NCI-H1930 (cell line): ENCODE data around the gene SEC23A.
"Not testable (repeated sequence)": the region's sequence is repeated elsewhere in the genome, so short reads cannot be mapped to it uniquely, and the experiment has no call there.

Source experiments
- DNase-seq, 2 experiments: peaks; one replicate each; lab custom pipeline; 2025; lab: John Stamatoyannopoulos, UW

The SEC23A gene

DNA sequence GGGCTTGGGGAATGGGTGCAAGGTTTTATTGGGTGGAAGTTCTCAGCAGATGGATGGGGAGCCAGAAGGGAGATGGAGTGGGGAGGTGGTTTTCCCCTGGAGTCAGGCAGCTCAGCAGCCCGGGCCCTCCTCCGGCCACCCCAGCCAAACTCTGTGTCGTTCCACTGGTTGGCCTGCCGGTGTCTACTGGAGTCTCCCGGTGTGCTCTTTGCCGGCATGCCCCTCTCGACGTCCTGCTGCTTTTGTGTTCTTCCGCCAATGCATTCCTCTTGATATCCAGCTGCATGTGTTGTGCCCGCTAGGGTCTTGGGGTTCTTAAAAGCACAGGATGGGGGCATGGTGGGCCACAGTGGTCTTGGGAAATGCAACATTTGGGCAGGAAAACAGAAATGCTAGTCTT is 72.8 kb downstream of the SEC23A start:
- DNase-seq = no peak

DNA sequence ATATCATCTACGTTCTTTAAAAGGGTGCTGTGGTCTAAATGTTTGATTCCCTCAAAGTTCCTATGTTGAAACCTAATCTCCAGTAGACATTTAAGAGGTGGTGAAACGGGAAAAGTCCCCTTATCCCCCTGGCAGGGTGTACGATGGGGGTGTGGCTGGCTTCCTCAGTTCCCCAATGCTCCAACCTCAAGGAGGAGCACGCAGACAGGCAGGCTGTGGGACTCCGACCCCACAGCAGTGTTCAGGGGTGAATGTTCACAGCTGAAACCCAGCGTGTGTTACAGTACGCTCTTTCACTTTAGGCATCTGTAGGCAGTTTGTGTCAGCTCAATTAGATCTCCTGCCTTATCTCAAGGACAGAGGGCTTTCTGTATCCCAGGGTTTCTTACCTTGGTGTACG is 73.2 kb downstream of the SEC23A start:
- DNase-seq = no peak

DNA sequence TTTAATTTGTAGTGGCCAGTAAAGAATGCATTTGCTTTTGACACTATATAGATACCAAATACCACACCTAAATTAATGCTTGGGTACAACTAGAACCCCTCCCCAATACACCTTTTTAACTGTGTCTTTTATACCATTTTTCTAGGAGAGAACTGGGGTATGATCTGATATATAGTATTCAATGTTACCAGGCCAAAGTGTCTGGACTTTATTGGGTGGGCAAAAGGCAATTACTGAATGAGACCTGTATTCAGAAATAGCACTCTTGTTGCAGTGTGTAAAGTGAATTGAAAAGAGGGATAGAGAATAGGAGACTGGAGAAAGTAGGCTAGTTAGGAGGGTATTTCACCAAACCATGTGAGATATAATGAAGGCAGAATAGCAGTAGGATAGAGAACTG is 74.4 kb downstream of the SEC23A start:
- no peak for DNase-seq

DNA sequence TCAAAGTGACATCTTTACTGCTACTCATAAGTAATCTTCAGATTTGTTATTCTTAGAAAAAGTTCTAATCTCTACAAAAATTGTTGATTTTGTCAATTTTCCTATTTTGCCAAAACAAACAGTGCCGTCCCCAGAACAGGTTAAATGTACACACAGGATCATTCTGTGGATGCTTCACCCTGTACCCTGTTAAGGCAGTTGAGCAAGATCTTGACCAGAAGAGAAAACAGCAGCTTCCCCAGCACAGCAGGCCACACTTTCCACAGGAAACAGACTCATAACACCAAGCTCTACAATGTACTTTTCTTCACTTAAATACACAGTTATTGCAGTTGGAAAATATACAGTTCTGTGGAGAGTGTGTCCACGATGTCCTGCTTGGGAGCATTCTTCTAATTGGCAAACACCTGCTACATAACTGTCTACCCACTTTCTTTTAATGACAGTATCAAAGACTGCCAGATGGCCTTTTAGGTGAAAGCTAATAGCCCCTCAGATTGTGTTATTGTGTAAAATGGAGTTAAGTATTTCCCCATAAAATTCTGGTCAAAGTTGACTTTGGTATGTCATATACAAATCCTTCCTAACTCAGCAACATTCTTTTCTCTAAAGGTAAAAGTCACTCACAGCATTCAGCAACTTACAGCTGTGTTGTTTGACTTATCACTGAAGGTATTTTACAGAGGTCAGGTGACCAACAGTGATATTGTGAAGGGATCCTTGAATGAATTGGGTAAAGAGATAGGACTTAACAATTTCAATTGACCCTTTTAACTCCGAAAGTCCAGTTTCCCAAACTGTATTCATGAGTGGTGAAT is 77.0 kb downstream of the SEC23A start:
- DNase-seq = no peak

DNA sequence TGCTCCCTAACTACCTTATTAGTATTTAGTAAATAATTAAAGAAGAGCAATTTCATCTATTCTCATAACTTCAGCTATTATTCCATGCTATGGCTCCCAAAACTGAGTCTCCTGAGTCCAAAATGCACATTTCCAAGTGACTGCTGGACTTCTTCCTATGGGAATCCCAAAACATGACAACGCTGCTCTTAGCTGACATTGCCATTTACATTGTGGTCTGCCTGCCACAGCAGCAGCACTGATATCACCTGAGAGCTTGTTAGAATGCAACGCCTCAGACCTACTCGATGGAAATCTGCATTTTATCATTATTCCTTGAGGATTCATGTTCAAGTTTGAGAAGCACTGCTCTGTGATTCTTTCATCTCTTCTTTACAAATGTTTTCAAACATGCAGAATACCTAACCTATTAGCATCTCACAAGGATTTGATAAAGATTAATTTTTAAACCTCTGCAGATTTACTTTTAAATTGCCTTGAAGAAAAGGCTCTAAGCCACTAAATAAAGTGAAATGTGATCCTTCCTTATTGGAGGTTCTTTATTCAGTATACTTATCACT is 77.7 kb downstream of the SEC23A start:
- no peak for DNase-seq

DNA sequence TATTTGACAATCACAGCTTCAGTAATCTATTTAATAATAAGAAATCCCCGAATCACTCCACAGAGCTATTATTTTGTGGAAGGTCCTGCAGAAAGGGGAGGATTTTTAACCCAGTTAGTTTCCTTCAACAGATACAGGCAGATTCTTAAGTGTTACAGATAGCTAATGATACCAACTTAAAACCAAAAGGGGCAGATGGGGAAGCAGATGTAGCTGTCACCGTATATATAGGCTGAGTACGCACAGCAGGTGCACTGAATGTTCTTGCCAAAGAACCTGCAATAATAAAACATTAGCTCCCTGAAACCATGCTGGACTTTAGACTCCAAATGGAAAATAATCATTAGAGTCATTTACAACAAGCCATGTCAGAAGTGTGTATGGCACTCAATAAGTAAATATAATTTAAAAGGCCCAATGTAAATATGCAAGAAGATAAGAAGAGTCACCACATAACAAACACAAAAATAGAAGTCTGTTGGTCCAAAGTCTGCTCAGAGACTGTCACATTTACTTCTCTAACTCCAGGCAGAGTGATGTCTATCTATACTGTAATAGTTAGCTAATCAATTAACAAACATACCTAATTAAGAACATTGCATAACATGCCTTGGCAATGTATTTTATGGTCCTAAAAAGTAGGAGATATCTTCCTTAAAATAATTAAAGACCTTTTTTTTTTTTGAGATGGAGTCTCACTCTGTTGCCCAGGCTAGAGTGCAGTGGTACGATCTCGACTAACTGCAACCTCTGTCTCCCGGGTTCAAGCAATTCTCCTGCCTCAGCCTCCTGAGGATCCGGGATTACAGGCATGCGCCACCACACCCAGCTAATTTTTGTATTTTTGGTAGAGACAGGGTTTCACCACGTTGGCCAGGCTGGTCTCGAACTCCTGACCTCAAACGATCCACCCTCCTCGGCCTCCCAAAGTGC is 78.8 kb downstream of the SEC23A start:
- no peak for DNase-seq

DNA sequence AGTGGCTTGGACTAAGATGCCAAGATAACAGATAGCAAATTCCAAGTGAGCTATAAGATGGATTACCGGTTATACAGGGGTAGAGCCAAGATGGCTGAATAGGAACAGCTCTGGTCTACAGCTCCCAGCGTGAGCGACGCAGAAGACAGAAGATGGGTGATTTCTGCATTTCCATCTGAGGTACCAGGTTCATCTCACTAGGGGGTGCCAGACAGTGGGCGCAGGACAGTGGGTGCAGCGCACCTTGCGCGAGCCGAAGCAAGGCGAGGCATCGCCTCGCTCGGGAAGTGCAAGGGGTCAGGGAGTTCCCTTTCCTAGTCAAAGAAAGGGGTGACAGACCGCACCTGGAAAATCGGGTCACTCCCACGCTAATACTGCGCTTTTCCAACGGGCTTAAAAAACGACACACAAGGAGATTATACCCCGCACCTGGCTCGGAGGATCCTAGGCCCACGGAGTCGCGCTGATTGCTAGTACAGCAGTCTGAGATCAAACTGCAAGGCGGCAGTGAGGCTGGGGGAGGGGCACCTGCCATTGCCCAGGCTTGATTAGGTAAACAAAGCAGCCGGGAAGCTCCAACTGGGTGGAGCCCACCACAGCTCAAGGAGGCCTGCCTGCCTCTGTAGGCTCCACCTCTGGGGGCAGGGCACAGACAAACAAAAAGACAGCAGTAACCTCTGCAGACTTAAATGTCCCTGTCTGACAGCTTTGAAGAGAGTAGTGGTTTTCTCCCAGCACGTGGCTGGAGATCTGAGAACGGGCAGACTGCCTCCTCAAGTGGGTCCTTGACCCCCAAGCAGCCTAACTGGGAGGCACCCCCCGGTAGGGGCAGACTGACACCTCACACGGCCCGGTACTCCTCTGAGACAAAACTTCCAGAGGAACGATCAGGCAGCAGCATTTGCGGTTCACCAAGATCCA is 85.7 kb downstream of the SEC23A start:
- not testable (repeated sequence) for DNase-seq

DNA sequence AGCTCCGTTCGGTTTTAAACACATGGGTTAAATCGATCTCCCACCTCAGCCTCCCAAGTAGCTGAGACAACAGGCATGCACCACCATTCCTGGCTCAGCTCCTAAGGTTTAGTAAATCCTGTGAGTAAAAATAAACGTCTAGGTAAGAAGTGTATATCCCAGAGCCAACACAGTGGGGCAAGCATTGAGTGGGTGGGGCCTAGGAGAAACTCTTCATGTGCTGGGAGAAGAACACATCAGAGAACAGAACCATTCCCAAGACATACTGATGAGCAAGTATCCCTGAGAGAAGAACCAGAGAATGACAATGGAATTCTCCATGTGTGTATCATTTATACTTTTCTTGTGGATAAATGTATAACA is 86.3 kb downstream of the SEC23A start:
- no peak for DNase-seq

DNA sequence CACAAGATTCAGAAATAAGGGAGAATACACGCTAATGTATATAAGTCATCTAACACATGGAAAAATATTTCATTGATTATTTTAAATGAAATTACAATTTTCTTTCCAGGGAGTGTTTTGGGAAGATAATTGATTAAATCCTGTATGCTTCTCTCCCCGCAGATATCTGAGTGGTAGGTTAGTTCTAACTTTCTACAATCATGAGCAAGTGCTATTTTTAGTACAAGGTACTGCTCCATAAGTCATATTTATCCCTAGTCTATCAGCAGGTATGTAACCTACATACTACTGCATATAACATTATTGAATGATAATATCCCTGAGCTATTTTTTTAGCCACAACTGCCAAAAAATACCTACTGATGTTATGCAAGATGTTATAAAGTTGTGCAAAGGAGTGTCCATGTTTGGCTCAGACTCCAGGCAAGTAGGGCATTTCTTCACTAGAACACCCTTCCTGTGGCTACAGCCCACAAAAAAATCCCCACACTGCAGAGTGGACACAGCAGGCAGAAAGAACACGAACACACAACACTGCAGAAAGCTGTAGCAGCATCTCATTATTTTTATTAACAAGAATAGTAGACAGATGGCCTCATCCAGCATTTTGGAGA is 87.0 kb downstream of the SEC23A start:
- no peak for DNase-seq

DNA sequence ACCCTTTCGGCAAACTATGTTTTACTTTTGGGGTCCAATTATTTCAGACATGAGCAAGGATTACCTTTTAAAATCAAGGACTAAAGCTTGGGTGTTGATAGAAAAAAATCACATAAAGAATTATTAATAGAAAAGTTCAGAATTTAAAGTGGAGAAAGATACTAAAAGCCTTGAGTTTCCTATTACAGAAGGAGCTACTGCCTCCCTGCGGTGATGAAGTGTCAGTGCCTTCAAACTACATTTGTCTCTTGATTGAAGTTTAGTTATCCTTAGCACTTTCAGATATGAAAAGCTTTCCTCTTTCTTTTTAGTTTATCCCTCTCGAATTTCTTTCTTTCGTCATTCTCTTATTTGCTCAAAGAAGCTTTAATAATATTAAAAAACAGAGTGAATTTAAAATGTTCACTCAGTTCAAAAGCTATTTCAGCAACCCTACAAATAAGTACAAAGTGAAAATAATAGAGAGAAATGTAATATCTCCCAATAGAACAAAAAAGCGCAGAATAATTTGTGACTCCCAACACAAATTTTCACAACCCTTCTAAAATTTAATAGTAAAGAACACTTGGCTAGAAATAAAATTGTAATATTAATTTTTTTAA is 87.6 kb downstream of the SEC23A start:
- DNase-seq = peak; percentile 12 to 25

DNA sequence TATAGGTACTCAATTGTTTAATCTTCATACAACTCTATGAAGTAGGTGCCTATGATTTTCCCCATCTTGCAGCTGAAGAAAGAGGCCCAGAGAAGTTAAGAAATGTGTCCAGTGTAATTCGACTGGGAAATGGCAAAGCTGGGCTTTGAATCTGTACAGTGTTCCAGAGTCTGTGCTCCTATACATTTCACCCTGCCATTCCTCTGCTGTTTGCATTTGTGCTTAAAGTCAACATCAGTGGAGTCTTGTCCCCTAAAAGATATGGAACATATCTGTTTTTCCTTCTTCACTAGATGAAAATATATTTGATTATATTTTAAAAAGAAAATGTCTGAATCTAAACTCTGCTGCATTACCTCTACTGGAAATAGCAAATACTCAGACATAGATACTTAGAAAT is 88.6 kb downstream of the SEC23A start:
- no peak for DNase-seq

DNA sequence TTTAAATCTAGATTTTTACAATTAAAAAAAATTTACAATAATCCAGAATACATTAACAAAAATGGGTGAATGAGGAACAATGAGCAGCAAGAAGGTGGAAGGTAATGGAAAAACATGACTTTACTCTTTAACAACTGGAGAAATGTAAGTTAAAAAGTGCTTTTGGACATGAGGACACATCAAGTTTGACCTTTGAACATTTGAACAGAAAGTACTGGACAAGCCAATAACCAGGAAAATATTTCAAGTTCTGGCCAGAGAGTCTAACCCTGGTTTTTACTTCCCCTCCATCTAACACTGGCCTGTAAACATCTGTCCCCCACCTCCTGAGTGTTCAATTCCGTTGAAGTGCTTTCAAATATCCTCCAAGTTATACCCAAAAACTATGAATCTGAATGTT is 94.1 kb downstream of the SEC23A start:
- not testable (repeated sequence) for DNase-seq

DNA sequence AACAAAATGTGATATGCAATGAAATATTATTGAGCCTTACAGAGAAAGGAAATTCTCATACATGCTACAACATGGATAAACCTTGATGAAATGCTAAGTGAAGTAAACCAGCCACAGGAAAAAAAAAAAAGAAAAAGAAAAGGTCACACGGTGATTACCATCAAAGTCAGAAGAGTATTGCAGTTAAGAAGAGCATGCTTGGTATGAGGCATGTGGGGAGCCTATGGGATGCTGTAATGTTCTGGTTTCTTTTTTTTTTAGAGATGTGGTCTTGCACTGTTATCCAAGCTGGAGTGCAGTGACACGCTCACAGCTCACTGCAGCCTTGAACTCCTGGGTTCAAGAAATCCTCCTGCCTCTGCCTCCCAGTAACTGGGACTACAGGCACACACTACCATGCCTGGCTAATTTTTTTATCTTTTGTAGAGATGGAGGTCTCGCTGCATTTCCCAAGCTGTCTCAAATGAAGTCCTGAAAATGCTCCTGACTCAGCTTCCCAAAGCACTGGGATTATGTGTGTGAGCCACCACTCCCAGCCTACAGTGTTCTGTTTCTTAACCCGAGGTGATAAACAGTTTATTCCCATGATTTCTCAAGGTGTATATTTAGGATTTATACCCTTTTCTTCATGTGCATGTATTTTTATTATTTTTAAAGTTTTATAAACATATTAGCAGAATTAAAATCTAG is 96.2 kb downstream of the SEC23A start:
- no peak for DNase-seq

DNA sequence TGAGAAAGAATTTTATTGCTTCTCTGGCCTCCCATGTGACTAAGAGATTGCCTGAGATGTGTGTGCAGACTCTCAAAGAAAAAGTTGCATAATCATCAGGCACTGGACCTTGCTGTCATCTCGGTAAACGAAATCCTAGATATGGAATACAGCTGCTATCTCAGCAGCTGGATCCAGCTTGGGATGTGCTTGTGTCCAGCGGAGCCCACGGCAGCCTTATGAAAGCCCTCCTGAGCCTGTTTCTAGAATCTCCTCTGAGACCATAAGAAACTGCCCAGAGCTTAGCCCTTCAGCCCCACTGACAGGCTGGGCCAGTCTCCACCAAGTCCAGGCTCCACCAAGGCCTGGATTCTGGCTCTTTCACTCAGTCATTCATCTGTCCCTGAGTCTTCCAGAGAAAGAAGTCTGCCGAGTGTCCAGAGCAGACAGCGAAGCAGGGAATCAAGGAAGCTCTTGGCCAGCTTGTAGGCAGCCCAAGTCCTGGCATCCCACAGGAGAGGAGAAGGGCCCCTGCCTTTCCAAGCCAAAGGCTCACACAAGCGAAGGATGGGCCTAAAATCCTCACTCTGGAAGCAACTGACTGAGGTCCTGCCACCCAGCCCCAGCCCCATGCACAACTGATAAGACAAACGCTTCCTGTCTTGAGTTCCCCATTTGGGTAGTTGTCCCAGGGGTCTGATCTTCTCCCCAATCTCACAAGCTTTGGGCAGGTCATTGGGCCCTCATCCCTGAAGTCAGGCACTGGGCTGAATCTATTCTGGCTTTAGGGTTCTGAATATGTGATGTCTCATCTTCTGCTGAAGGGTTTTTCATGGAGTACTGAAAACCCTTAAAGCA is 97.8 kb downstream of the SEC23A start:
- no peak for DNase-seq

DNA sequence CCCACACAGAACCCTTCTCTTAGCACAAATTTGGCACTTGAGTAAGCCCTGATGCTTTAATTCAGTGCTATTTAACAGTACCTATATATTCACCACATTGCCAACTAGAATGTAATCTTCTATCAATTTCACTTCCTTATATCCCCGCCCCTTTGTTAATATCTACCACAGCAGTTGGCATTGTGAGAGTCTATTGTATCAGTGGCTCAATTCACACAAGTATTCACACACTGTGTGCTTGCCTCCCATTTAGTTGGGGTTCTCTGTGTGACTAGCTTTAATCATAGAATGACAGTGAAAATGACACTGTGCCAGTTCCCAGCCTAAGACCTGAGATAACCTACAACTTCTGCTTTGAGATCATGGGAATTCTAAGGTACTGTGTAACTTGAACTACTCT is 103.1 kb downstream of the SEC23A start:
- no peak for DNase-seq

DNA sequence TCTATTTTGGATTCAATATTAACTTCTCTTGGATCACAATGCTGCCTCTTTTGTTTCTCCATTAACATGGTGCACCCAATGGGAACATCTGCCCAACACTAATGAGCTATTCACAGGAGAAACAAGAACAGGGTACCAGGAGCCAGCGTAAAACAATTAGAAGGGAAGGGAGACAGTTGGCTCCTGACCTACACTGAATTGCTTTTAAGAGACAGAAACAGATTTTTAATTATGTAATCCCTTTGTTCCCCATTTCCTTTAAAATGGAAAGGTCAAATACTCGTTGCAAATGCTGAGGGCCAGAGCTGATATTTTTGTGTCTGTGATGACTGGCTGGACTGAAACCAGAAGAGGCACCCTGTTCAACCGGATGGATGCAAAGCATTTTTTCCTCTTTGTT is 108.3 kb downstream of the SEC23A start:
- DNase-seq = no peak

DNA sequence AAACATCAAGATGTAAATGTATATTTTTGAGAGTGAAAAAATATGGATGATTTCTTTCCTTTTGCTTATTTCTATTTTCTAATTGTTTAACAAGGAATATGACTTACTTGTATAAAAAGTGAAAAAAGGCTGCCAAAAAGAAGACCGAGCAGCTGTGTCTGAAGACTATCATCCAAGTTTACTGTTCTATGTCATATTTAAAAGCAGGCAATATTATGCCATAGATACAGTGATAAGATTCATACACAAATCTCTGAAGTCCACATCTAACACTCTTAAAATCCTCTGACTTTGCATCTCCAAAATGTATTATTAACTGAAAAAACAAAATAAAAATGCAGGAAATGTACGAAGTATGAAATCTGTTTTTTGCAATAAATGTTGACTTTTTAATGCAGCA is 109.1 kb downstream of the SEC23A start:
- DNase-seq = no peak

DNA sequence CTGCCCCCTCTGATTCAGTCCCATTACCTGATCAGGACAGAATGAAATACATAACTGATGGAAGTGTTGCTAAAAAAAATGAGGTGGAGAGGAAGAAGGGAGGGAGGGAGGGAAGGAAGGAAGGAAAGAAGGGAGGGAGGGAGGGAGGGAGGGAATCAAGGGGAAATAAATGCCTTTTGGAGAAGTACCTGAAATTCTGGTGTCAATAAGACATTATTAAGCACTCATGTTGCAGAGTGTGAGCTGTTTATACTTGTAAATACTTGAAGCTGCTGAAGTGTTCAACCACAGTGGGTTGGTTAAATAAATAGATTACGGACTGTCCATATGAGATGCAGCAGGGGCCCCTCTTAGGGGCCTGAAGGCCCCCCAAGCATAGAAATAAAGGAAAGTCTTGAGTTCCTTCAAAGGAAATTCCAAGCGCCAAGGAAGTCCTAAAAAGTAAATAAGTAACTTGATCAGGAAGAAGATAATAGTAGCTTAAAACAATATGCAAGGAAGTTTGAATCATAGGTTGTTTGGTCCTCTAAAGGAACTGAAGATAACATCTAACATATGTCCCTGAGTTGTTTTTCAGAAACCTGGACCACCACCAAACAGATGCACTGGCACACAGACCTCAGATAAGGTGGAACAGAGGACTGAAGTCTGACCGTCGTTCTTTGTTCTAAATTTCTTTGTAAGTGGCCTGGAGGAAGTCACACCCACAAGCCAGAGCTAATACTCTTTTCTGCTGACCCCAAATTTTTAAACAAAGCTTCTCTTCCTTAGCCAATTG is 110.8 kb downstream of the SEC23A start:
- DNase-seq = no peak

DNA sequence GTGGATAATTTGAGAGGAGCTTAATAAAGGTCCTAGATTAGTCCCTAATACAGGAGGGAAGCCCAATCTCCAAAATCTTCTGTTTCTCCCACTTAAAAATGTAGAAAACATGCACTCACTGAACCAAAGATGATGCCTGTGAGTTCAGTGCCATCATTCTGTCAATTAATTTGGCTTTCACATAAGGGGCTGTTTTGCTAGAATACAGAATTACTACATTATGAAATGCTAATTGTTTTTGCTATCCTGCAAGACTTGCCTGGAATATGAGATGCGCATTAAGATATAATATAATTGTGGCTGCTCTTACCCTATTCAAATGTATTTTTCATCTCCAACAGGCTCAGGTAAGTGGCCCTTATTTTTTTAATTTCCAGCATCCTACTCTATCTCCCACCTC is 111.7 kb downstream of the SEC23A start:
- no peak for DNase-seq
